A549 treated with Mapracorat at 1 μM for 4 hours (cell line): ENCODE measurements around the gene RGN. TPM values are rescaled to one million over a fixed set of nuclear protein-coding genes. Genes with fewer than 3 reads are reported as not detected.

ENCODE experiments used
- total RNA-seq: library from RNA; stranded (reverse); fragments of 200-300 nt; extraction: Qiagen RNA extraction; gene quantifications from 5 replicates; pipeline ENCODE4 v1.2.3, GENCODE V29; 2022

Gene RGN
- total RNA-seq = not detected in 5 replicates

GRCh38 chrX:47078129-47079043, at the start of gene RGN:
TSS of gene RGN (plus strand) at chrX:47078443. CDS start at chrX:47081145, 2,702 bp downstream.

Other genes starting within 250 kb of the RGN start
- gene RP2, start 241.4 kb upstream of the RGN start, total RNA-seq = 7.5 to 11.4 TPM (median 10.6 TPM) in 5 replicates
- gene JADE3, start 166.0 kb upstream of the RGN start, total RNA-seq = 11.0 to 13.4 TPM (median 12.1 TPM) in 5 replicates
- gene NDUFB11, start 66.3 kb downstream of the RGN start, total RNA-seq = 149 to 178 TPM (median 169 TPM) in 5 replicates
- gene RBM10, start 66.8 kb downstream of the RGN start, total RNA-seq = 30.4 to 44.1 TPM (median 39.0 TPM) in 5 replicates
- 162 to 201 TPM (median 186 TPM) in 5 replicates for gene UBA1, start 115.4 kb downstream of the RGN start, total RNA-seq
- 93.7 to 115 TPM (median 107 TPM) in 5 replicates for gene CDK16, start 140.2 kb downstream of the RGN start, total RNA-seq
- 49.0 to 58.5 TPM (median 53.2 TPM) in 5 replicates for gene USP11, start 154.6 kb downstream of the RGN start, total RNA-seq